Measurements from ENCODE around the gene USP35. TPM values are rescaled to one million over a fixed set of nuclear protein-coding genes. Genes with fewer than 3 reads are reported as not detected.
"Not testable (repeated sequence)": the region's sequence is repeated elsewhere in the genome, so short reads cannot be mapped to it uniquely, and the experiment has no call there.

USP35 gene
- total RNA-seq, 1 donor from 2014 or later, result 10.8 TPM

- DNase-seq, result not testable (repeated sequence)
These were observed 44.3 kb downstream of the USP35 start for GRCh38 chr11:78233046-78233445.

GRCh38 chr11:78234006-78234405 is 45.3 kb downstream of the USP35 start:
- DNase-seq, result no peak

GRCh38 chr11:78237293-78238046 is 48.8 kb downstream of the USP35 start:
- DNase-seq, result no peak

- no peak for DNase-seq
These were observed 51.1 kb downstream of the USP35 start for GRCh38 chr11:78239781-78240180.

DNA sequence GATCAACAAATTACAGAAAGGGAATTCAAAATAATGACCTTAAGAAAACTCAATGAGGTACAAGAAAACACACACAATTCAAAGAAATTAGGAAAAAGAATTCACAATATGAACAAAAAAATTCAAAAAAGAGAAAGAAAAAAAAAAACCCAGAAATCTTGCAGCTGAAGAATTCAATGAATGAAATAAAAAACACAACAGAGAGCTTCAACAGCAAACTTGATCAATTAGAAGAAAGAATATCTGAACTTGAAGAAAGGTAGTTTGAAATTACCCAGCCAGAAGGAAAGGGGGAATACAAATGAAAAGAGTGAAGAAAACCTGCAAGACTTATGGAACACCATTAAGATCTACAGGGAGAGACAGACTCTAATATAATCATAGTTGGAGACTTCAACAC is 52.8 kb downstream of the USP35 start:
- no peak for DNase-seq

GRCh38 chr11:78244080-78244479 is 55.4 kb downstream of the USP35 start:
- DNase-seq, result no peak

DNA sequence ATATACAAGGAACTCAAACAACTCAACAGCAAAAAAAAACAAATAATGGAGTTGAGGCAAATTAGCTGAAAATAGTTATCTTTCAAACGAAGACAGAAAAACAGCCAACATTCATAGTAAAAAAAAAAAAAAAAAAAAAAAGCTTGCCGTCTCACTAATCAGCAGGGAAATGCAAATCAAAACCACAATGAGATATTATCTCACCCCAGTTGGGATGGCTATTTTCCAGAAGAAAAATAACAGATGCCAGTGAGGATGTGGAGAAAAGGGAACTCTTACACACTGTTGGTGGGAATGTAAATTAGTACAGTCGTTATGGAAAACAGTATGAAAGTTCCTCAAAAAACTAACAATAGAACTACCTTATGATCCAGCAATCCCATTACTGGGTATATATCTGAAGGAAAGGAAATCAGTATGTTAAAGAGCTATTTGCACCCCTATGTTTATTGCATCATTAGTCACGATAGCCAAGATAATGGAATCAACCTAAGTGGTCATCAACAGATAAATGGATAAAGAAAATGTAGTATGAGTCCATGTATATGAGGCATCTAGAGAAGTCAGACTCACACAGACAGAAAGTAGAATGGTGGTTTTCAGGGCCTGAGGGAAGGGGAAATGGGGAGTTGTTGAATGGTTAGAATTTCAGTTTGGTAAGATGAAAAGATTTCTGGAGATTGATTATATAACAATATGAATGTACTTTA is 56.0 kb downstream of the USP35 start:
- no peak for DNase-seq

DNA sequence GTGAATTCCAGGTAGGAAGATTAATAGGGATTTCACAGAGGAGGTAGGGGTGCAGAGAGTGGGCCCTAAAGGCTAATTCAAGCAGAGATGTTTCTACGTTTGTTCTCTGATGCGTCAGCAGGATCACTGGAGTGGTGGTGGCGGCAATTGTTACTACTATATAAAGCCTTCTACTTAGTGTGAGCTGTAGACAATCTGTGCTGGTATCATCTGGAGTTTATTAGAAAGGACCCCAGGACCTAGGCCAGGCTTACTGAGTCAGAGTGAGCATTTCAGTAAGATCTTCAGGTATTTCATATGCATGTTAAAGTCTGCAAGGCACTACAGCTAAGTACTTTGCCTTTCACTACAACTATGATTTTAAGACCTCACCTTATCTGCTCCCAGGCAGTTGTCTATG is 59.5 kb downstream of the USP35 start:
- DNase-seq, result no peak

- DNase-seq, result no peak
These were observed 60.2 kb downstream of the USP35 start for GRCh38 chr11:78248903-78249302.

DNA sequence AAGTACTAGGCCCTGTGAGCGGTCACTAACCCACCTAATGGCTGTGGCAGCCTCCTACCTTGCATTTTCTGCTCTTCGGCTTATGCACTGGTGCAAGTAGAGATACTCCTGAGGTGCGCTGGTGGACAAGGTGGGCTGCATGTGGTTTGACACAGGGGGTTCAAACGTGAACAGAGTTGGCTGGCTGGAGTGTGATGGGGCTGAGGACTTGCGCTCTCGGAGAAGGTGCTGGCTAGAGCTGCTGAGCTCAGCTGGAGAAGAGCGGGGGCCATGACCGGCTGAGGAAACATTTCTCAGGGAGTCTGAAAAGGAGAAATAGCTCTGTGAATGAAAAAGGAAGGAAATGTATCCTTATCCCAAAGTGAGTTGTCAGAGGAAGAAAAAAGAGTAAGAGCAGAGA is 61.4 kb downstream of the USP35 start:
- no peak for DNase-seq

DNA sequence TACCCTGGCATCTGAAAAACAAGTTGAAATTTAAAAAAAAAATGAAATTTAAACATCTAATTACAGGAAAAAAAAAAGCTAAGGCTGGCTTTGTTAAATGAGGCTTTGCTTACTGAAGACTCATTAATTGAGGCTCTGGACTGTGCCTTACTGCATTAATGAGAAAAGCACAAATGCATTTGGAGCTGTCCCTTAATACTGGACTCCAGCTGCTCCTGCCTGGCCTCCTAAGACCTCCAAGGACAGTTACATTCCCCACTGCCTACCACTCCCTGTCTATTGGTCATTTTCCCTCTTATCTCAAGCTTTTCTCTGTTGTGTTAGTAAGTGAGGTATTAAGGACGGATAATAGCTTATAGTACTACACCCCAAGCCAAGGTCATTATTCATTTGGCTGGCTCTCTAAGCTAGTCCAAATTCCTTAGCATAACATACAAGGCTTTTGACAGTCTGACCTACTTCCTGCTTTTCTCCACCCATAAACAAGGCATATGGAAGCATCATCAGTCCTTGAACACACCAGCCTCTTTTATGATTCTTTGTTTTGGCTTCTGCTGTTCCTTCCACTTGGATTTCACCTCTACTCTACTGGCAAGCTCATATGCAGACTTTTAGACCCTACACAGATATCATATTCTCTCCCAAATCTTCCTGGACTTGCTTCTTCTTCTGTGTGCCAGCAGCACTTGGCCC is 62.5 kb downstream of the USP35 start:
- no peak for DNase-seq

GRCh38 chr11:78253797-78254196 is 65.1 kb downstream of the USP35 start:
- DNase-seq, result no peak

DNA sequence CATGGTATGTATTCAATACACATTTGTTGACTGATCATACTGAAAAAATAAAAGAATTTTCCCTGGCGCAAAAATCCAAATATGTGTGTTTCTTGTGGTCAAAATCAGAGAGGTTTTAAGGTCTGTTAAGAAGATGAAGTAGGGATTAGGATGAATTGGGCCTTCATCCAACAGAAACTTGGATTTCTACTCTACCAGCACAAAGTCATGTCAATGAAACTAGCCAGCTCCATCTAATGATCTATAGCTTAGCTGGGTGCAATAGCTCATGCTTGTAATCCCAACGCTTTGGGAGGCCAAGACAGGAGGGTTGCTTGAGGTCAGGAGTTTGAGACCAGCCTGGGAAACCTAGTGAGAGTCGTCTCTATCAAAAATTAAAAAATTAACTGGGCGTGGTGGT is 65.5 kb downstream of the USP35 start:
- no peak for DNase-seq

GRCh38 chr11:78255919-78256318 is 67.2 kb downstream of the USP35 start:
- no peak for DNase-seq

GRCh38 chr11:78256962-78257361 is 68.2 kb downstream of the USP35 start:
- DNase-seq, result peak; percentile 29

GRCh38 chr11:78257654-78258053 is 68.9 kb downstream of the USP35 start:
- no peak for DNase-seq

DNA sequence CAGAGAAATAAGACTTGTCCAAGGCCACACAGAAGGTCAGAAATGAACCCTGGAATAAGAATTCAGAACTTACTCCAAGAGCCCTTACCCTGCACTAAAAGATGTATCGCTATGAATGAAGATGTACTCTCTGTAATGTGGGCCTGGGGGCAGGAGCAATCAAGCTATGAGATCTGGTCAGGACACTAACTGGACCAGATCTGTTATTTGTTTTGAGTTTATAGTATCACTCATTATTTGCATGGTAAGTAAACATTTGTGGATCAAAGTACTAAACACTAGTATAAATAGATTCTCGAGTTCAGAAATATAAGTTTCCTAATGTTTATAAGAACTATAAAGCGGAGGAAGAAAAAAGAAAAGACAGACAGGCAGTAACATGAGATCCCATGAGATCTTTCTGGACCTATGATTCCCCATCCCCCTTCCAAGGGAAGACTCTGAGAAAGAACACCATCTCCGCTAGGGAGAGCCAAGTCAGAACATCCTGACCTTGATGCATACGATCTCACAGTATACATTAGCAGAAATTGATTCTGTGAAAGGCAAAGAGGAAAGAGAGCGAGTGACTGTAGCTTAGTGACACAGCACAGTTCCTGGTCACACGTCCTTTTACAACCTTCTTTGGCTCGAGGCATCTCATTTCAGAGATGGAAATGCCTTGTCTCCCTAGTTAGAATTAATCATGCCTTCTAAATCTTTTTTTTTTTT is 71.2 kb downstream of the USP35 start:
- no peak for DNase-seq

GRCh38 chr11:78261367-78261766 is 72.6 kb downstream of the USP35 start:
- DNase-seq, result no peak

DNA sequence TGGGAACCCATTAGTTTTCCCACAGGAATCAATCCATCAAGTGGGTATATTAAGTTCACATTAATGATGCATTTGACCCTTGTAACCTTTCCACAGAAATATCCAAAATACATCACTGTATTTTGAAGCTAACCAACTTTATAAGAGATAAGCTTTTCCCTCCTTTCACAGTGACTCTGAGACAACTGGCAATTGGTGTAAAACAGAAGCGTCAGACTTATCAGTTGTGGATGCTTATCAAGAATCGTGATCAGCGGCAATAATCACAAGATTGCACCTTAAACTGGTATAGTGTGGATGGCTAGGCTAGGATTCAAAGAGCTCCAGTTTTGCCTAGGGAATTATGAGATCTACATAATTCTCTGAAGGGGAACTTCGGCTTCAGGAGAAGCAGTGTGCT is 73.1 kb downstream of the USP35 start:
- no peak for DNase-seq

DNA sequence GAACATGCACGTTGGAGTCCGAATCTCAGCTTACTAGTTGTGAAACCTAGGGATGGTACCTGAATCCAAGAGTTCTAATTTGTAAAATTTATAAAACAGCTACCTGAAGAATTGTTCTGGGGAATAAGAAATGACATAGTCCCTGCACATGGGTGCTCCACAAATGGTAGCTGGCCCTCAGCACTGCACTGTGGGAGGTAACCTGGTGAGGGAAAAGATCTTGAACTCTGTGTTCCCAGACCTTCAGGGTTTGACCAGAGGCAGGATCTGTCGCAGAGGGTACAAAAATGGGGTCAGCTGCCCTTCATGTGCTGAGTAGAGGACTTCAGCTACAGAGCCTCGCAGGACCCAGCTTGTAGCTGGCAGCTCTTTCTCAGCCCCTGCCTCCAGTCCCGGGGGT is 73.5 kb downstream of the USP35 start:
- DNase-seq, result no peak

DNA sequence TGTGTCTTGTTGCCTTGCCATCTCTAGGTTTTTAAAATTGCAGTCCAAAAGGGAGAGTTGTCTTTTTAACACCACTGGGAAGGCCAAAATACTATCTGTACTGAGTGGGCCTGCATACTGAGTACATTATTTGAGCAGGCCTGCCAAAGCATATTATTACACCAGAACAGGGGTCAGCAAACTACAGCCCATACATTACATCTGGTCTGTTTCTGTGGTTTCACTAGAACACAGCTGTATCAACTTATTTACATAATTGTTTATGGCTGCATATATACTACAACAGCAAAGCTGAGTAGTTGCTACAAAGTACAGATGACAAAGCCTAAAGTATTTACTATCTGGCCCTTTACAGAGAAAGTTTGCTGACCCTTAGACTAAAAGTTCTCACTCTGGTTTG is 74.0 kb downstream of the USP35 start:
- DNase-seq, result no peak
